Liver (tissue), 2 donors: ENCODE data around the gene UTRN.

Experiments
- ATF3 ChIP-seq: IDR thresholded peaks from 2 replicates; pipeline ENCODE4 v1.6.1; 2016; ENCODE audit warnings: antibody characterized with exemption
- GABPA ChIP-seq, 2 donors: IDR thresholded peaks in 1 of 2; conservative IDR thresholded peaks in 1 of 2; 2 replicates each; pipeline ENCODE4 v1.6.1; 2016; ENCODE audit warnings: antibody characterized with exemption in 2 of 2, mild to moderate bottlenecking in 1 of 2, moderate library complexity in 1 of 2
- HNF4A ChIP-seq, 2 donors: conservative IDR thresholded peaks; 2 replicates each; pipeline ENCODE4 v1.6.1; 2016; ENCODE audit warnings: antibody characterized with exemption in 2 of 2, mild to moderate bottlenecking in 2 of 2
- RXRA ChIP-seq, 2 donors: IDR thresholded peaks; 2 replicates each; pipeline ENCODE4 v1.6.1; 2017 to 2018; ENCODE audit warnings: antibody characterized with exemption in 2 of 2, mild to moderate bottlenecking in 1 of 2
- TAF1 ChIP-seq: conservative IDR thresholded peaks from 2 replicates; pipeline ENCODE4 v1.6.1; 2016; ENCODE audit warnings: antibody characterized with exemption, mild to moderate bottlenecking
- TF ChIP-seq, protein P1 (sequence below): IDR thresholded peaks from 2 replicates; pipeline ENCODE4 v1.6.1; 2016; ENCODE audit warnings: antibody characterized with exemption
- donor health status: healthy.

- TF ChIP-seq, protein P1, sequence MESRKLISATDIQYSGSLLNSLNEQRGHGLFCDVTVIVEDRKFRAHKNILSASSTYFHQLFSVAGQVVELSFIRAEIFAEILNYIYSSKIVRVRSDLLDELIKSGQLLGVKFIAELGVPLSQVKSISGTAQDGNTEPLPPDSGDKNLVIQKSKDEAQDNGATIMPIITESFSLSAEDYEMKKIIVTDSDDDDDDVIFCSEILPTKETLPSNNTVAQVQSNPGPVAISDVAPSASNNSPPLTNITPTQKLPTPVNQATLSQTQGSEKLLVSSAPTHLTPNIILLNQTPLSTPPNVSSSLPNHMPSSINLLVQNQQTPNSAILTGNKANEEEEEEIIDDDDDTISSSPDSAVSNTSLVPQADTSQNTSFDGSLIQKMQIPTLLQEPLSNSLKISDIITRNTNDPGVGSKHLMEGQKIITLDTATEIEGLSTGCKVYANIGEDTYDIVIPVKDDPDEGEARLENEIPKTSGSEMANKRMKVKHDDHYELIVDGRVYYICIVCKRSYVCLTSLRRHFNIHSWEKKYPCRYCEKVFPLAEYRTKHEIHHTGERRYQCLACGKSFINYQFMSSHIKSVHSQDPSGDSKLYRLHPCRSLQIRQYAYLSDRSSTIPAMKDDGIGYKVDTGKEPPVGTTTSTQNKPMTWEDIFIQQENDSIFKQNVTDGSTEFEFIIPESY = no peak
- TF ChIP-seq ATF3 = no peak
- TF ChIP-seq GABPA (IDR thresholded peaks at IDR 0.05 in 1 of 2, conservative IDR thresholded peaks at IDR 0.05 in 1 of 2) = no peak
- TF ChIP-seq RXRA (IDR thresholded peaks at IDR 0.05) = no peak
- TF ChIP-seq TAF1 = no peak
- no peak for TF ChIP-seq HNF4A (conservative IDR thresholded peaks at IDR 0.05)
Measured at GRCh38 chr6:144278659-144279314, 6.3 kb upstream of the UTRN start.
